ENCODE measurements around the gene CHD3. TPM values are rescaled to one million over a fixed set of nuclear protein-coding genes. Genes with fewer than 3 reads are reported as not detected.

Gene CHD3
- total RNA-seq, 1 donor from 2014 or later, result 129 TPM

- Mint-ChIP-seq H3K4me1 (ENCODE audit: low read depth) (peaks cover 52% of the 10 kb centered on the region), H3K27me3 (ENCODE audit: low read depth) (peaks cover 2% of the 10 kb centered on the region), H3K4me3 (ENCODE audit: unreplicated experiment) (peak overlapping the region; percentile 100), H3K27ac (ENCODE audit: unreplicated experiment) (peak overlapping the region; percentile 98), H3K36me3 (ENCODE audit: low read depth) (peaks cover 15% of the 10 kb centered on the region), H3K9me3 (ENCODE audit: low read depth) (no peaks in the 10 kb centered on the region)
- TF ChIP-seq CTCF (IDR thresholded peaks at IDR 0.05), result peak; percentile 46
- DNase-seq (ENCODE audit: low spot score), result no peak
Measured at GRCh38 chr17:7932949-7933348, 44.4 kb downstream of the CHD3 start.

GRCh38 chr17:7935859-7936258 is 47.3 kb downstream of the CHD3 start:
- H3K36me3 Mint-ChIP-seq (ENCODE audit: low read depth), result peaks cover 24% of the 10 kb centered on the region
- no peak for TF ChIP-seq CTCF (IDR thresholded peaks at IDR 0.05)
- H3K4me1 Mint-ChIP-seq (ENCODE audit: low read depth), result peaks cover 39% of the 10 kb centered on the region
- no peaks in the 10 kb centered on the region for H3K9me3 Mint-ChIP-seq (ENCODE audit: low read depth)
- no peak overlapping the region for H3K4me3 Mint-ChIP-seq (ENCODE audit: unreplicated experiment)
- H3K27me3 Mint-ChIP-seq (ENCODE audit: low read depth), result no peaks in the 10 kb centered on the region
- DNase-seq (ENCODE audit: low spot score), result no peak
- no peak overlapping the region for H3K27ac Mint-ChIP-seq (ENCODE audit: unreplicated experiment)

GRCh38 chr17:7940034-7940433 is 51.4 kb downstream of the CHD3 start:
- Mint-ChIP-seq H3K9me3 (ENCODE audit: low read depth) (no peaks in the 10 kb centered on the region), H3K27me3 (ENCODE audit: low read depth) (no peaks in the 10 kb centered on the region), H3K27ac (ENCODE audit: unreplicated experiment) (no peak overlapping the region), H3K4me1 (ENCODE audit: low read depth) (peaks cover 7% of the 10 kb centered on the region), H3K4me3 (ENCODE audit: unreplicated experiment) (no peak overlapping the region), H3K36me3 (ENCODE audit: low read depth) (peaks cover 38% of the 10 kb centered on the region)
- no peak for TF ChIP-seq CTCF (IDR thresholded peaks at IDR 0.05)
- no peak for DNase-seq (ENCODE audit: low spot score)

DNA sequence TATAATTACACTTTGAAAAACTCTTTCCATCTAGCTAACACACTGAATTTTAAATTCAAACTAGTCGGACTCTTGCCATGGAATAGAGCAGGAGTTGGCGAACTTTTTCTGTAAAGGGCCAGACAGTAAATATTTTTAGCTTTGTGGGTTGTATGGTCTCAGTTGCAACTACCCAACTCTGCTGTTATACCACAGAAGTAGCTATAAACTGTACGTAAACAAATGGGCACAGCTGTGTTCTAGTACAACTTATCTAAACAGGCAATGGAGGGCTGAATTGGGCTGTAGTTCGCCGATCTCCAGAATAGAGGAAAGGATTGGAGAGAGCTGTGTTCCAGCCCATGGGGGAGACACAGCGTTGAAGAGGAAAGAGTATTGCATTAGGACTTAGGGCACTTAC is 52.2 kb downstream of the CHD3 start:
- Mint-ChIP-seq H3K4me1 (ENCODE audit: low read depth) (peaks cover 3% of the 10 kb centered on the region), H3K4me3 (ENCODE audit: unreplicated experiment) (no peak overlapping the region), H3K27me3 (ENCODE audit: low read depth) (no peaks in the 10 kb centered on the region), H3K27ac (ENCODE audit: unreplicated experiment) (no peak overlapping the region), H3K36me3 (ENCODE audit: low read depth) (peaks cover 35% of the 10 kb centered on the region), H3K9me3 (ENCODE audit: low read depth) (no peaks in the 10 kb centered on the region)
- TF ChIP-seq CTCF (IDR thresholded peaks at IDR 0.05), result no peak
- no peak for DNase-seq (ENCODE audit: low spot score)

- H3K36me3 Mint-ChIP-seq (ENCODE audit: low read depth), result peaks cover 44% of the 10 kb centered on the region
- H3K27ac Mint-ChIP-seq (ENCODE audit: unreplicated experiment), result no peak overlapping the region
- no peak for TF ChIP-seq CTCF (IDR thresholded peaks at IDR 0.05)
Measured at GRCh38 chr17:7943291-7943690, 54.7 kb downstream of the CHD3 start.

More at GRCh38 chr17:7943291-7943690, 54.7 kb downstream of the CHD3 start:
- Mint-ChIP-seq H3K4me3 (ENCODE audit: unreplicated experiment) (no peak overlapping the region), H3K27me3 (ENCODE audit: low read depth) (no peaks in the 10 kb centered on the region), H3K4me1 (ENCODE audit: low read depth) (no peaks in the 10 kb centered on the region), H3K9me3 (ENCODE audit: low read depth) (no peaks in the 10 kb centered on the region)
- DNase-seq (ENCODE audit: low spot score), result no peak
